ENCODE results near the gene TEX13C. TPM values are rescaled to one million over a fixed set of nuclear protein-coding genes. Genes with fewer than 3 reads are reported as not detected.

Gene TEX13C
- total and polyA plus RNA-seq, 2 of the 13 experiments (the other 11 are each of a cell fraction or from before 2014, with no cell fraction given) = not detected

DNA sequence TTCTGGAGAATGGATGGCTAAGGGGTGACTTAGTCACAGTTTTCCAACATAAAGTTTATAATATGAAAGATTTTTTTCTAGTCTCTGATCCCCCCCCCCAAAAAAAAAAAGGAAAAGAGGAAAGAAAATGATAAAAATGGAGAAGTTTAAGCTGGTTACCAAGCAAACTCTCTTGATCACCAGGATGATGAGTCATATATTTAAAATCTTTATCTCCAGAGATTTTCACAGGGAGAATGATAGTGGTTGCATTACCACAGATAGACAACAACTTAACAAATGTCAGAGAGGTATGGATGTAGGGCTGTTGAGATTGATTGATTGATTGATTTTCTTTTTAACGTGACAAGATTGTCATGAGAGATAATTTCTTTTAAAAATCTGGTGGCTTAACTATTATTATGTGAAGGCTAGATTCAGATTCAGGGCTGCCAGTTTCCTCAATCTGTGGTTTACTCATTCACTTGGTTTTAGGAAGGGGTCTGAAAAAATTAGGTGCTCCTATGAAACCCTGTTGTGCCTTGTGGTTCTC, 13.3 kb upstream of the TEX13C start (continued):
- TF ChIP-seq, protein P1, sequence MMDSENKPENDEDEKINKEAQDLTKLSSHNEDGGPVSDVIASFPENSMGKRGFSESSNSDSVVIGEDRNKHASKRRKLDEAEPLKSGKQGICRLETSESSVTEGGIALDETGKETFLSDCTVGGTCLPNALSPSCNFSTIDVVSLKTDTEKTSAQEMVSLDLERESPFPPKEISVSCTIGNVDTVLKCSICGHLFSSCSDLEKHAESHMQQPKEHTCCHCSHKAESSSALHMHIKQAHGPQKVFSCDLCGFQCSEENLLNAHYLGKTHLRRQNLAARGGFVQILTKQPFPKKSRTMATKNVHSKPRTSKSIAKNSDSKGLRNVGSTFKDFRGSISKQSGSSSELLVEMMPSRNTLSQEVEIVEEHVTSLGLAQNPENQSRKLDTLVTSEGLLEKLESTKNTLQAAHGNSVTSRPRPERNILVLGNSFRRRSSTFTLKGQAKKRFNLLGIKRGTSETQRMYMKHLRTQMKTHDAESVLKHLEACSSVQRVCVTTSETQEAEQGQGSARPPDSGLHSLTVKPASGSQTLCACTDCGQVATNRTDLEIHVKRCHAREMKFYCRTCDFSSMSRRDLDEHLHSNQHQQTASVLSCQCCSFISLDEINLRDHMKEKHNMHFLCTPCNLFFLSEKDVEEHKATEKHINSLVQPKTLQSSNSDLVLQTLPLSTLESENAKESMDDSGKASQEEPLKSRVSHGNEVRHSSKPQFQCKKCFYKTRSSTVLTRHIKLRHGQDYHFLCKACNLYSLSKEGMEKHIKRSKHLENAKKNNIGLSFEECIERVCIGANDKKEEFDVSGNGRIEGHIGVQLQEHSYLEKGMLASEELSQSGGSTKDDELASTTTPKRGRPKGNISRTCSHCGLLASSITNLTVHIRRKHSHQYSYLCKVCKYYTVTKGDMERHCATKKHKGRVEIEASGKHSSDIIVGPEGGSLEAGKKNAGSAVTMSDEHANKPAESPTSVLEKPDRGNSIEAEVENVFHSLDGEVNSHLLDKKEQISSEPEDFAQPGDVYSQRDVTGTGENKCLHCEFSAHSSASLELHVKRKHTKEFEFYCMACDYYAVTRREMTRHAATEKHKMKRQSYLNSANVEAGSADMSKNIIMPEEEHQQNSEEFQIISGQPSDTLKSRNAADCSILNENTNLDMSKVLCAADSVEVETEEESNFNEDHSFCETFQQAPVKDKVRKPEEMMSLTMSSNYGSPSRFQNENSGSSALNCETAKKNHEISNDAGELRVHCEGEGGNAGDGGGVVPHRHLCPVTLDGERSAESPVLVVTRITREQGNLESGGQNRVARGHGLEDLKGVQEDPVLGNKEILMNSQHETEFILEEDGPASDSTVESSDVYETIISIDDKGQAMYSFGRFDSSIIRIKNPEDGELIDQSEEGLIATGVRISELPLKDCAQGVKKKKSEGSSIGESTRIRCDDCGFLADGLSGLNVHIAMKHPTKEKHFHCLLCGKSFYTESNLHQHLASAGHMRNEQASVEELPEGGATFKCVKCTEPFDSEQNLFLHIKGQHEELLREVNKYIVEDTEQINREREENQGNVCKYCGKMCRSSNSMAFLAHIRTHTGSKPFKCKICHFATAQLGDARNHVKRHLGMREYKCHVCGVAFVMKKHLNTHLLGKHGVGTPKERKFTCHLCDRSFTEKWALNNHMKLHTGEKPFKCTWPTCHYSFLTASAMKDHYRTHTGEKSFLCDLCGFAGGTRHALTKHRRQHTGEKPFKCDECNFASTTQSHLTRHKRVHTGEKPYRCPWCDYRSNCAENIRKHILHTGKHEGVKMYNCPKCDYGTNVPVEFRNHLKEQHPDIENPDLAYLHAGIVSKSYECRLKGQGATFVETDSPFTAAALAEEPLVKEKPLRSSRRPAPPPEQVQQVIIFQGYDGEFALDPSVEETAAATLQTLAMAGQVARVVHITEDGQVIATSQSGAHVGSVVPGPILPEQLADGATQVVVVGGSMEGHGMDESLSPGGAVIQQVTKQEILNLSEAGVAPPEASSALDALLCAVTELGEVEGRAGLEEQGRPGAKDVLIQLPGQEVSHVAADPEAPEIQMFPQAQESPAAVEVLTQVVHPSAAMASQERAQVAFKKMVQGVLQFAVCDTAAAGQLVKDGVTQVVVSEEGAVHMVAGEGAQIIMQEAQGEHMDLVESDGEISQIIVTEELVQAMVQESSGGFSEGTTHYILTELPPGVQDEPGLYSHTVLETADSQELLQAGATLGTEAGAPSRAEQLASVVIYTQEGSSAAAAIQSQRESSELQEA (CRISPR knock-in tag; IDR thresholded peaks at IDR 0.05; ENCODE audit: not compliant biosample characterization) = no peak
- no peak for TF ChIP-seq THYN1 (CRISPR knock-in tag; IDR thresholded peaks at IDR 0.05; ENCODE audit: borderline replicate concordance, low read depth)
- TF ChIP-seq, protein P2, sequence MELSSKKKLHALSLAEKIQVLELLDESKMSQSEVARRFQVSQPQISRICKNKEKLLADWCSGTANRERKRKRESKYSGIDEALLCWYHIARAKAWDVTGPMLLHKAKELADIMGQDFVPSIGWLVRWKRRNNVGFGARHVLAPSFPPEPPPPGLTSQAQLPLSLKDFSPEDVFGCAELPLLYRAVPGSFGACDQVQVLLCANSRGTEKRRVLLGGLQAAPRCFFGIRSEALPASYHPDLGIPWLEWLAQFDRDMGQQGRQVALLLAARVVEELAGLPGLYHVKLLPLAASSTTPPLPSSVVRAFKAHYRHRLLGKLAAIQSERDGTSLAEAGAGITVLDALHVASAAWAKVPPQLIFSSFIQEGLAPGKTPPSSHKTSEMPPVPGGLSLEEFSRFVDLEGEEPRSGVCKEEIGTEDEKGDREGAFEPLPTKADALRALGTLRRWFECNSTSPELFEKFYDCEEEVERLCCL (CRISPR knock-in tag; IDR thresholded peaks at IDR 0.05; ENCODE audit: borderline replicate concordance) = no peak

Measured in HepG2 (cell line).